CD4-positive, alpha-beta T cell treated with Interleukin-21 for 1 hour (primary cell): ENCODE measurements around the gene CBX4.
A peak's percentile ranks its signal among the peaks of the same experiment; 100 is the strongest.
"Not testable (repeated sequence)": the region's sequence is repeated elsewhere in the genome, so short reads cannot be mapped to it uniquely, and the experiment has no call there.

ENCODE experiments used
- DNase-seq: peaks from one replicate; pipeline ENCODE4 v3.0.0-alpha.2; 2020

CBX4 gene

DNA sequence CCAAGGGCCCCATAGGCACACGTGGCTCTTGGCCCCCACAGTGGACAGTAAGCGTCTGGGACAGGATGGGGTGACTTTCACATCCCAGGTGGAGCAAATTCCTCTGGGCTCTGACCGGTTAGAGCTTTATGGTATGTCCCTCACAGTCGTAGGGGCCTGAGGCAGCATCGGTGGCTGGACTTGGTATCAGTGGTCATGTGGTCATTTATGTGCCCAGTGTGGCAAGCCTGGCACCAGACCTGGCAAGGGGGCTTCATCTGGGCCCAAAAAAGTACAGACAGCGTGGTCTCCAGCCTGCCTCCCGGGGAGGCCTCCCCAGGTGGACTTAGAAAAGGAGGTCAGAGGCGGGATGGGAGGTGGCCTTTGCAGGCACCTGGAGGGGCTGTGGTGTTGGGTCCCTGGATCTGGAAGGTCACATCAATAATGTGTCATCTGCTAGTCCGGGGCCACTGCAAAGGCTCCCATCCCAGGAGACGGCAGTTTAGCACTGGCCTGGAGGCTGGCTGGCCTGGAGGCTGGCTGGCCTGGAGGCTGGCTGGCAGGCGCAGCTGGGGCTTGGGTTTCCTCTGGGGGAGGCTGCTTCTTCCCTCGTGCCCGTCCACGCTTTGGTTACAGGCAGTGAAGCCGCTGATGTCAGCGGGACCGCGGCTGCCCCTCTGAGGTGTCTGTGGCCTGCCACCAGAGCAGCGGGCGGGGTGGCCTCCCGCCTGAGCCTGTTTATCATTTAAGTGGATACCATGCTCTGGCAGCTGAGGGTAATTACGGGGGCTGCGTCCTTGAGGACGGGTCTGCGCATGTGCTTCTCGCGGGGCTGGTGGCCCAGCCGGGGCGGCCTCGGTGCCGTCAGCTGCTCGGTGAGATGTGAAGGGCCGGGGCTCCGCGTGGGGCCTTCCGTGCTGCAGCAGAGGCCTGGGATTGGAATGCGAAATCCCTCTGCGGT lies 20.7 kb upstream of the CBX4 start:
- no peak for DNase-seq

DNA sequence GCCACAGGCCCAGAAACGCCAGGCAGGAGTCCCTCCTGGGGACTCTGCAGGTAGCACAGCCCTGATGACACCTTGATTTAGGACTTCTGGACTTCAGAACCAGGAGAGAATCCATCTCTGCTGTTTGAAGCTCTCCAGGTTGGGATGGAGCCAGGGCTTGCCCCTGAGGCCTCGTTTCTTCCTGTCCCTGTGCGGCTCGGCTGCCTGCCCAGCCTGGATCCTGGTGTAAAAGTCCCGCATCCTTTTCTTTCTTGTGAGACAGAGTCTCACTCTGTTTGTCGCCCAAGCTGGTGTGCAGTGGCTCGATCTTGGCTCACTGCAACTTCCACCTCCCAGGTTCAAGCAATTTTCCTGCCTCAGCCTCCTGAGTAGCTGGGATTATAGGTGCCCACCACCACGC lies 17.9 kb upstream of the CBX4 start:
- no peak for DNase-seq

DNA sequence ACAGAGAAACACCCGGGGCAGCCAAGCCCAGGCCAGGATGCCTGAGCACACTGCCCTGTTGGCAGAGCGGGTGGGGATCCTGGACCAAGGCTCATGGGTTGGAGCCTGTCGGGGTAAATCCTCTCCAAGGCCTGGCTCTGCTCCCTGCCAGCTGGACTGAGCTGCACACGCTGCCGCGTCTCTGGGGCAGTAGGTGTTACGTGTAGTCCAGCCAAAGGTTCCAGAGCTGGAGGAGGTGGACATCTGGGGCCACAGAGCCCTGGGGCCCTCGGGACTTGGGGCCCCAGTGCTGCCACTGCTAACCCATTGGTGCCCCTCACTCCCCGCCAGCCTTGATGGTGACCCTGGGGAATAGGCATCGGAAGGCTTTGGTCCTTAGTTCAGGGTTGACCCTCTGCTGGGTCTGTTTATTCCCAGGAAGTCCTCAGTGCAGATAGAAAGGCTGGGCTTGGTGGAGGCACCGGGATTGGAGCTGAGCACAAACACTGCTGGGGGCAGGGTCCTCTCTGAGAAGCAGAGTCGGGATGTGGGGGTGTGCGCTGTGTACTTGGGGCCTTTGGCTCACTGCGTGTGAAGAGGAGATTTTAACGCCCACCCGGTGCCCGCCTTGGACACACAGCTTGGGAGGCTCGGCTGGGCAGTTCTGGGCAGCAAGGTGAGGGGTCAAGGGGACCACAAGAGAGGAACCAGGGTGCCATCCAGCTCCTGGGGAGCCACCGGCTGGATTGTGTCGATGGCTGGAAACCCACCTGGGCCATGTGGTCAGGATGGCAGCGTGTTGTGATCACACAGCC lies 16.3 kb upstream of the CBX4 start:
- DNase-seq, result no peak

DNA sequence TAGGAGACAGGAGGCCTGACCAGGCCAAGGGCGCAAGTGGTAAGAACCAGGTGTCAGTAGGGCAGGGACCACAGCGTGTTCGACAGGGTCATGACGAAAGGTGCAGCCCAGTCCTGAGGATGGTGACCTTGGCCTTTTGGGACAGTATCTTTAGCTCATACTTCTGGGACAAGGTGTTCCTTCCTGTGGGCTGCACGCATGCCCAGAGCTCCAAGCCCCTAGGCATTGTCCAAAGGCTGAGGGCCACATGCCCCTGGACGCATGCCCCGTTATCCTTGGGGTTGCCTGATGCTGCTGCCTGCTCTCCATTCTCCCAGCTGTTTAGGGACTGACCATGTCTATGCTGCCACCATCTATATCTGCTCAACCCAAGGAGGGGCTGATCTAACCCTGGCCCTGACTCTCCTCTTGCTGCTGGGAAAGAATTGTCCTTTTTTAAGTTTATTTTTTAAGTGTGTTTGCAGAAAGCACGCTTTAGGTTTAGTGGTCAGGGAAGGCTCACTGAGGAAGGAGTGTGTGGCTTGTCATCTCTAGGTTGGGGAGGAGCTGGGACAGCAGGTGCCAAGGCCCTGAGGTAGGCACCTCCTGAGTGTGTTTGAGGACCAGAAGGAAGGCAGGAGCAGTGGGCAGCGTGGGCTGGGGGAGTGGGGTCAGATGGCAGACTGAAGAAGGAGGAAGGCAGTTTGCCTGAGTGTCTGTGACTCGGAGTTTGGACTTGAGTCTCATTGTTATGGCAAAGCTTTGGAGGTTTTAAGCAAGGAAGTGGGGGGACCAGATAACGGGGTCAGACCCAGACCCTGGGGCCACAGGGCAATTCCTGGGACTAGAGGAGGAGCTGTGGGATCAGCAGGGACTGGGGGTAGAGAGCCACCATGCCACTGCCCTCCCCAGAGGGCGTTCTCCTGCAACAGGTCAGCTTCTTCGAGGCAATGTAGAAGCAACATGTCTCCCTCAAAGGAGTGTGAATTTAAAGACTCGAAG lies 15.1 kb upstream of the CBX4 start:
- DNase-seq, result no peak

DNA sequence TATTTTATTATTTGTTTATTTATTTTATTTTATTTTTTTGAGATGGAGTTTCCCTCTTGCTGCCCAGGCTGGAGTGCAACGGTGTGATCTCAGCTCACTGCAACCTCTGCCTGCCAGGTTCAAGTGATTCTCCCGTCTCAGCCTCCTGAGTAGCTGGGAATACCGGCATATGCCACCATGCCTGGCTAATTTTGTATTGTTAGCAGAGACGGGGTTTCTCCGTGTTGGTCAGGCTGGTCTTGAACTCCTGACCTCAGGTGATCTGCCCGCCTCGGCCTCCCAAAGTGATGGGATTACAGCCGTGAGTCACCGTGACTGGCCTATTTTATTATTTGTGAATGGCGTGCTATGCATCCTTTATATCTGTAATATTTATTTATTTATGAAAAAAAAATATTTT lies 13.9 kb upstream of the CBX4 start:
- not testable (repeated sequence) for DNase-seq

DNA sequence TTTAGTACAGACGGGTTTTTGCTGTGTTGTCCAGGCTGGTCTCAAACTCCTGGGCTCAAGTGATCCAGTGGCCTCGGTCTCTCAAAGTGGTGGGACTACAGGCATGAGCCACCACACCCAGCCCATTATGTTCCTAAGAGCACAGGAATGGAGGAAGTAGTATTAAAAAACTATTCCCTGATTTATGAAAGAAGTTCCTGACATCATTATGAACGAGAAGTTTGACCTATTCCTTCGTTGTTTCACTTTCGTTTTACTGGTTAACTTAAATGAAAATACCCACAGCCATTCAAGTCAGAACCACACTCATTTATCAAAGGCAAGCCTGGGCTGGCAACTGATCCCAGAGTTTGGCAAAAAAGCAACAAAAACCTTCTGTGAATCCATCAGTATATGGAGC lies 13.5 kb upstream of the CBX4 start:
- no peak for DNase-seq

DNA sequence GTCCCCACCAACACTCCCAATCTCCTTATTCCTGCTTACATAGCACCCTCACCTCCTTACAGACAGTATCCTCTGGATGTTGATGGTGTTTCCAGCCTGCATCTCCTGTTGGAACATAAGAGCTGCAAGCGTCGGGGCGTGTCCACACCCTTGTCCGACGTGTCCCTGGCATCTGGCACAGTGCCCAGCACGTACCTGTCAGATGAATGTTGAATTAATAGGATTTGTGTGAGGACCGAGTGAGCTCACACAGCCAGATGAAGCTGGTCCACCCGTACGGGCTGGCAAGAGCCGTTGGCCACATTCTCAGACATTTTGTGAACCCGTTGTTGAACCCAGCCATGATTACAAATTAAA lies 12.2 kb upstream of the CBX4 start:
- DNase-seq, result no peak

DNA sequence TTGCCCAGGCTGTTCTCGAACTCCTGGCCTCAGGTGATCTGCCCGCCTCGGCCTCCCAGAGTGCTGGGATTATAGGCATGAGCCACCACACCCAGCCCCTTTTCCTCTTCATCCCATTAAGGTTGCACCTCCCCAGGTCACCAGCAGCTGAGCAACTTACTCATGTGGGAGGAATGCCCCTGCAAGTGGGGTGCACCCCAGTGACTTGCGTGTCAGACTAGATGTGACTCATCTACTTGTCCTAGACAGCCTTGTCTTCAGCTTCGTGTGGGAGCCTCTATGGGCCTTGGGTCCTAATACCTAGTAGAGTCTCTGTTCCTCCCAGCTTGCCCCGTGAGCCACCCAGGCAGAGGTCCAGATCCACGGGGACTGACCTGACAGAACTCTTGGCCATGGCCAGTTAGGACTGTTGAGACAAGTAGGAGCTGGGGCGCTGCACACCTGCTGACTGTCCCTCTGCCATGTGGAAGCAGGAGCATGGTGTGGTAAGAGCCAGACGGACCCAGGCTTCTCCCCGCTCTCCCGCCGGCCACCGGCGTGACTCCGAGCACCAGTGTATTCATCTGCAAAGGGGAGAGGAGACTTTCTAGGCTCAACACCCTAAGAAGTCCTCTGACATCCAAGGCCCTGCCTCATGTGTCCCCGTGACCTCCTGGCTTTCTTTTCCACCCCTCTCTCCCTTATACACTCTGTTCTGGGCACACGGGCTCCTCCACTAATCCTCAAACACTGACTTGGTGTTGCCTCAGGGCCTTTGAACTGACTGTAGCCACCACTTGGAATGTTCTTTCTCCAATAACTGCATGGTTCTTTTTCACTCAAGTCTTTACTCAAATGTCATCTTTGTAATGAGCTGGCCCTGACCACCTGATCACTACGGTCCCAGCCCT lies 11.6 kb upstream of the CBX4 start:
- DNase-seq, result no peak

DNA sequence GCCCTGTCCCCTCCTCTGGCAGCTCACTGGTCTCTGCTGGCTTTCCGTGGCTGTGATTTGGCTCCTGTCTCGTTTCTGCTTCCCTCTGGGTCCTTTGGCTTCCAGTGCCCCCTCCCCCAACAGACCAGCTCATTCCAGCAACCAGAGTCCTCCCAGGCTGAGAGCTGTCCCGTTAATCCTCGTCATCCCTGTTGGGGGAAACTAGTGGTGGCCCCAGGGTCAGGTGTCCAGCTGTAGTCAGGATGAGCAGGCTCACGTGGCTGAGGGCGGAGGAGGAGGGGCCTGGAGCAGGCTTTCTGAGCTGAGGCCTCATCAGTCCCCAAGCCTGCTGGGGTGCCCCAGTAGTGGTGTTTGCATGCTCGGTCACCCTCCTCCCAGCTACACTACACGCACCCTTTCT lies 10.7 kb upstream of the CBX4 start:
- DNase-seq, result no peak

DNA sequence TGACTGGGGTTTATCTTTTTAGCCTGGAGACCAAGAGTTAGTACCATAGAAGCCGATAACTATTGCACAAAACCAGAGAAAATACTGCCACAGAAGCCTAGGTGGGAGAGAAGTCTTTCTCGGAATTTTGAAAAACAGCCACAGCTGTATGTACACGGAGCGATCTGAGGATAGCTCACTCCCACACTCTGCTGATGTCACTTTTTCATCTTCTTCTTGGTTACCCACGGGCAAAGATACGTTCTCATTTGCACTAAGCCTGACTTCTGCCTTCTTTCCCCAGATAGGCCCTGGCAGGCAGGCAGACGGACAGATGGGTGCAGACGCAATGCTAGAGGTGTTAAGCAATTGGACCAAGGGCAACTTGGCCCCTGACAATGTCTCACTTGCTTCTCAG lies 9.1 kb upstream of the CBX4 start:
- DNase-seq, result no peak

DNA sequence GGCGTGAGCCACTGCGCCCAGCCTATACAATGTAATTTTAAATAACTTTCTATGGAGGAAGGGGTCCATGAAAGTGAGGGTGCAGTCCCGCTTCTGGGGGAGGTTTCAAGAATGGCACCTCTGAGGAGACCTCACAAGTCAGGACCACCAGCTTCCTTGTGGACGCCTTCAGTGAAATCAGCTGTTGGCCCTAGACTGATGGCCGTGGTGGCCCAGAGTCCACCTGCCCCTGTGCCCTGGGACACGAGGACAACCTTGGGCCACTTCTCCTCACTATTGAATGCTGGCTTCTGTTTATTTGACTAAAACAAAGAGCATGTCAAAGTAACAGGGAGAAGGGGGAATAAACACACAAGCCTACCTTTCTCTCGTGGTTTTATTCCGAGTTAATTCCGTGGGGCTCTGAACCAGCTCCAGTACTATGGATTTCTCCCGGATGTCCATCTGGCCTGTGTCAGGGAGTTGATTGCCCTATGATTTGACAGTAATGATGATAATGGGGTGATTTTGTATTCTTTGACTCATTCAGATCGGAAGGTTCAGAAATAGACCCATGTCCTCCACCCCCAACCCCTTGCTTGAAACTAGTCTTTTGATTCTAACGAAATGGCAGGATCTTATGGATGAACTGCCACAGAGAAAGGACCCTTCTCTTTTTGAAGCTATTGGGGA lies 8.6 kb upstream of the CBX4 start:
- no peak for DNase-seq

DNA sequence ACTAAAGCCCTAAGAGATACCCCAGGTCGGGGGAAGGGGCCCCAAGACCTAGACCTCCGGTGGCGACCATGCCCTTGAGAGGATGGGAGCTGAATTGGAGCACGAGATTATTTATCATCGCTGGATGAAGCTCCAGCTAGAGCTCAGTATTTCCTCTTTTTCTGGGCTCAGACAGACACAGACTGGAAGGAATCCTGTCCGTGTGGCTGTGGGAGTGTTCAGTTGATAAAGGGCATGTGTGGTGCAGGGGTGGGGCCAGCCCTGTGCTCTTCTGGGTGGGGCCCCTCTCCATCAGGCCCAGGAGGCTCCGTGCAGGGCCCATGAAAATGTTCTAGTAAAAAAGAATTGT lies 6.3 kb upstream of the CBX4 start:
- no peak for DNase-seq

DNA sequence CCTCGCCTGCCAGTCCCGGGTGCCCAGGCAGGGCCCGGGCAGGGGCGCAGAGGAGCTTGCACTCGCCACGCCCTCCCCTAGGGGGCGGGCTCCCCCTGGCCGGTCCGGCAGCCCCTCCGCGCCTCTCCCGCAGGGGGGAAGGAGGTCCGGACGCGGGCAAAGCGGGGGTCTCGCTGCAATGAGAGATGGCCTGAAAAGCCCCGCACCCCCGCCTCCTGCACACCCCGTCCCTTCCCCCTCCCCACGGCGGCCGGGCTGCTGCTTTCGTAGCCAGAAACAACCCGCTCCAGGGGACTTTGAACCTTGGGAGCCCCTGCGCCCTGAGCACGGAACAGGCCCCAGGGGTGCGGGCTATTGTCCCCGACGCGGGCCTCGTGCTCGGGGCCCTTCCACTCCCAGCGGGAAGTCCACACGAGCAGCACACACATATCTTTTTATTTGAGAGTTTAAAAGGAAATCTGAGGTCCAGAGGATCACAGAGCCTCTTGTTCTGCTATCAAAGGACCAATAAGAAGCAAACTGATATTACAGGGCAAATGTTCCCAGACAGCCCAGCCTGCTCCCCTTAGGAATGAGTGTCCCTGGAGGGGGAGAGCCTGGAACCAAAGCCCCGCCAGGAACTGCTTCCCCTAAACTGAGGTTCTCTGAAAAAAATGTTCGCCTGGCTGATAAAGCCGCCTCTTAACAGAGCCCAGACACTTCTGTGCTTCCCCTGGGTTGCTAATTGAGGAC lies 5.8 kb upstream of the CBX4 start:
- DNase-seq, result peak; percentile 50

DNA sequence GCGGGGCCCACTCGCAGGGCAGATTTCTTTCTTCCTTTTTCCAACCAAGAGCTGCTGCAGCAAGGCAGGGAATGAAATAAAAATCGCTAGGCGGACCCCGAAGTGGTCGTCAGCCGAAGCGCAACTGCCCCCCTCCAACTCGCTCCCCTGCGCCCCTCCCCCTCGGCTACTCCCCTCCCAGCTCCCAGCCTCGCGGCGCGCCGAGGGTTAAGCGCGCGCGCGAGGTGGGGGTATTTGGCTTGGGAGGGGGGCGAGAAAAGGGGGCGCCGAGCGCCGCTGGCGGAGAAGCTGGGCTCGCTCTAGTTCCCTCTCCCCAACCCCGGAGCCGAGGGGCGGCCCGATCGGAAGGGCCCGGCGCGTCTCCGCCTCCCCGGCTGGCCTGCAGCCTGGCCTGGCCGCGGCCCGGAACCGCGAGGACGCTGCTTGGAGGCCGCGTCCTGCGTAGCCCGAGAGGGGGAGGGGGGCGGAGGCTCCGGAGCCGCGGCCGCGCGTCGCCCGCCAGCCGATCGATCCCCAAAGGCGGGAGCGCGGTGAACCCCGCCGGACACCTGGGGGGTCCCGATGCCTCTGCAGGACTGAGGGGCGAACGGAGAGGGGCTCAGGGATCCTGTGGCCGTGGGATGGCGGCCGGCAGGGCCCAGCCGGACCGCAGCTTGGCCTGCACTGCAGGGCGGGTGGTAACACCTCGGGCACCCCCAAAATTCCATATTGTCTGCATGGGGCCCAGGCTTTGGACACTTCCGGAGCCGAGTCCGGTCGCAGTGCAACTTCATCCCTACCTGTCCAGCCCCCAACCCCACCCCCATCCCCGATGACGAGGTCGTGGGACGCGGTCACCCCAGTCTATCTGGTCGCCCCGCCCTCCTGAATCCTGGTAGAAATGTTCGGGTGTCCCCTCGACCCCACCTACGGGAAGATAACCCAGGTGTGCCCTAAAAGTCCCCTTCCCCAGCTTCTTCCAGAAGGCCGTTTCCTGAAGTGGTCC lies 4.9 kb upstream of the CBX4 start:
- no peak for DNase-seq

DNA sequence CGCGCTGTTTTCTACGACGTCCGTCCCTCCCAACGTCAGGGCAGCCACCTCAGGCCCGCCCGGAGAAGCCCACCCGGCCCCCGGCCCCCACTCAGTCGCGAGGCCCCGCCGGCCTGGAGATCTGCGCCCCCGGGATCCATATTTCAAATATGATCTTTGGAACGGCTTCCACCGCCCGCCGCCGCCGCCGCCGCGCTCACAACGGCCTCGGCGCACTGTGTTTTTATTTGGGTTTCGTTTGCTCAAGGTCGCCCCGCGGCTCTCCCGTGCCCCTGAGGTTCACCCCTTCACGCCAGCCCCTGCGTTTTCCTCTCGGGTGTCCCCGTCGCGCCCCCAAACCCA lies 4.2 kb upstream of the CBX4 start:
- no peak for DNase-seq

DNA sequence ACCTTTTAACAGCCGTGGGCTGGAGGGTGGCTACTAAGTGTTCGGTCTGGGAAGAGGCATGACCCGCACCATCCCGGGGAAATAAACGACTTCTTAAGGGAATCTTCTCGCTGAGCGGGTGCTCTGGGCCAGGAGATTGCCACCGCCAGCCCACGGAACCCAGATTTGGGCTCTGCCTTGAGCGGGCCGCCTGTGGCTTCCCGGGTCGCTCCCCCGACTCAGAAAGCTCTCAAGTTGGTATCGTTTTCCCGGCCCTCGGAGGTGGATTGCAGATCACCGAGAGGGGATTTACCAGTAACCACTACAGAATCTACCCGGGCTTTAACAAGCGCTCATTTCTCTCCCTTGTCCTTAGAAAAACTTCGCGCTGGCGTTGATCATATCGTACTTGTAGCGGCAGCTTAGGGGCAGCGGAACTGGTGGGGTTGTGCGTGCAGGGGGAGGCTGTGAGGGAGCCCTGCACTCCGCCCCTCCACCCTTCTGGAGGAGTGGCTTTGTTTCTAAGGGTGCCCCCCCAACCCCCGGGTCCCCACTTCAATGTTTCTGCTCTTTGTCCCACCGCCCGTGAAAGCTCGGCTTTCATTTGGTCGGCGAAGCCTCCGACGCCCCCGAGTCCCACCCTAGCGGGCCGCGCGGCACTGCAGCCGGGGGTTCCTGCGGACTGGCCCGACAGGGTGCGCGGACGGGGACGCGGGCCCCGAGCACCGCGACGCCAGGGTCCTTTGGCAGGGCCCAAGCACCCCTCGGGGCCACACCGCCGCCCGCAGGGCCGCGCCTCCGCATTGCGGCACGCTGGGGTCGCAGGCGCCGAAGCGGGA lies 3.6 kb upstream of the CBX4 start:
- peak; percentile 44 for DNase-seq

DNA sequence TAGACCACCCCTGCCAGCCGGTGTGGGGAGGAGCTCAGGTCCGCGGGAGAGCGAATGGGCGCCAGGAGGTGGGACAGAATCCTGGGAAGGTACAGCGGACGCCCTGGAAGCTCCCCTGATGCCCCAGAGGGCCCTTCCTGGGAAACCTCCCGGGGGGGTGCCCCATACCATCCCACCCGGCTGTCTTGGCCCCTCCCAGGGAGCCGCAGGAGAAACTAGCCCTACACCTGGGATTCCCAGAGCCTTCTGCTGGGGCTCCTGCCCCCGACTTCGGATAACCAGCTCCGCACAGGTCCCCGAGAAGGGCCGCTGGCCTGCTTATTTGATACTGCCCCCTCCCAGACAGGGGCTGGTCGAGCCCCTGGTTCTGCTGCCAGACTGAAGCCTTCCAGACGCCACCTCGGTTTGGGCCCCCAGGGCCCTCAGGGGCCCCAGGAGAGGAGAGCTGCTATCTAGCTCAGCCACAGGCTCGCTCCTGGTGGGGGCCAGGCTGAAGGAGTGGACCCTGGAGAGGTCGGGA lies 3.0 kb upstream of the CBX4 start:
- no peak for DNase-seq

DNA sequence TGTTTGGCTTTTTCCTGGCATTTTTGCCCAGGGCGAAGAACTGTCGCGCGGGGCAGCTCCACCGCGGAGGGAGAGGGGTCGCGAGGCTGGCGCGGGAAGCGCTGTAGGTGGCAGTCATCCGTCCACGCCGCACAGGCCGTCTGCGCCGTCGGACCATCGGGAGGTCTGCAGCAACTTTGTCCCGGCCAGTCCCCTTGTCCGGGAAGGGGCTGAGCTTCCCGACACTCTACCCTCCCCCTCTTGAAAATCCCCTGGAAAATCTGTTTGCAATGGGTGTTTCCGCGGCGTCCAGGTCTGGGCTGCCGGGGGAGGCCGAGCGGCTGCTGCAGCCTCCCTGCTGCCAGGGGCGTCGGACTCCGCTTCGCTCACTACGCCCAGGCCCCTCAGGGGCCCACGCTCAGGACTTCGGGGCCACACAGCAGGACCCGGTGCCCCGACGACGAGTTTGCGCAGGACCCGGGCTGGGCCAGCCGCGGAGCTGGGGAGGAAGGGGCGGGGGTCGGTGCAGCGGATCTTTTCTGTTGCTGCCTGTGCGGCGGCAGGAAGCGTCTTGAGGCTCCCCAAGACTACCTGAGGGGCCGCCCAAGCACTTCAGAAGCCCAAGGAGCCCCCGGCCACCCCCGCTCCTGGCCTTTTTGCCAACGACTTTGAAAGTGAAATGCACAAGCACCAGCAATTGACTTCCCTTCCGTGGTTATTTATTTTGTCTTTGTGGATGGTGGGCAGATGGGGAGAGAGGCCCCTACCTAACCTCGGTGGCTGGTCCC lies 2.3 kb upstream of the CBX4 start:
- DNase-seq, result peak; percentile 30
